GM18873 (cell line): ENCODE results near the gene OTULINL.
"Not testable (repeated sequence)": the region's sequence is repeated elsewhere in the genome, so short reads cannot be mapped to it uniquely, and the experiment has no call there.

Source experiments
- ATAC-seq: cut with Tn5 transposase; IDR thresholded peaks from one replicate; pipeline ENCODE4 v1.9.1; 2021; ENCODE audit warnings: mild to moderate bottlenecking, moderate library complexity, moderate number of reproducible peaks; ENCODE audit not compliant: unreplicated experiment, low FRiP score

OTULINL gene

GRCh38 chr5:14581106-14581890 is at the start of gene OTULINL:
OTULINL (plus strand) TSS chr5:14581792; CDS start chr5:14581895, 103 bp downstream.
- ATAC-seq = peak; percentile 86

- no peak for ATAC-seq
Measured at GRCh38 chr5:14532180-14532579, 49.4 kb upstream of the OTULINL start.

DNA sequence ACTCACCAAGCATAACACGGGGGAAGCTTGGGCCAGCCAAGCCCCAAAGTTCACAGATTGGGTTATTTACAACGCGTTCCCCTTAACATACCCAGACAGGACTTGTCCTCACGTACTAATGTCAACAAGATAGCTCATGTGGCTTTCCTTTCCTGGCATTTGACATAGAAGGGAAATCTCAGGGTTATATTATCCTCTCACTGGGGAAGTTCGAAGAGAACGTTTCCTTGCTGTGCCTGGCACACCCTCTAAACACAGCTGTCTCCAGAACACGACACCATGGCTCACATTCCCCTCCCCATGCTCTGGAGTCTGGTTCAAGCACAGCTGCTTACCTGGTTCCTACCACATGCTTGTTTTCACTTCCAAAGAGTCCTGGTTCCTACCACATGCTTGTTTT is 46.8 kb upstream of the OTULINL start:
- no peak for ATAC-seq

GRCh38 chr5:14545308-14545707 is 36.3 kb upstream of the OTULINL start:
- no peak for ATAC-seq

- no peak for ATAC-seq
Measured at GRCh38 chr5:14545862-14546261, 35.7 kb upstream of the OTULINL start.

- ATAC-seq = no peak
Measured at GRCh38 chr5:14547666-14548065, 33.9 kb upstream of the OTULINL start.

DNA sequence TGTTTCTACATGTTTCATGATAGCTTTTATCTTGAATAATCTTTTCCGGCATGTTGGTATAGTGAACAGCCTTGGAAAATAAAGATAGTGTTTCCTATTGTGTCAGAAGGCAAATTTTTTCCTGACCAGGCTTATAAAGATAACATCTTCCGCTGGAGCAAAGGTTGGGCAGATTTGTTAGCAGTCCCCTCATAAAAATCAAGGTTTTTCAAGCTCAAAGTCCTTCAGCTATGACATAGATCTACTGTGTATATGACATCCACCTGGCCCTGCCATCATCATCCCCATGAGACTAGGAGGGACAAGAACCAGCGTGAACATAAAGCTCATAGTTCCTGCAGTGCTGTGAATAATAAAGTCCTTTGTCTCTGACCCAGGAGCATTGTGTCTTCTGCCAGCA is 30.4 kb upstream of the OTULINL start:
- no peak for ATAC-seq

GRCh38 chr5:14552017-14552416 is 29.6 kb upstream of the OTULINL start:
- no peak for ATAC-seq

DNA sequence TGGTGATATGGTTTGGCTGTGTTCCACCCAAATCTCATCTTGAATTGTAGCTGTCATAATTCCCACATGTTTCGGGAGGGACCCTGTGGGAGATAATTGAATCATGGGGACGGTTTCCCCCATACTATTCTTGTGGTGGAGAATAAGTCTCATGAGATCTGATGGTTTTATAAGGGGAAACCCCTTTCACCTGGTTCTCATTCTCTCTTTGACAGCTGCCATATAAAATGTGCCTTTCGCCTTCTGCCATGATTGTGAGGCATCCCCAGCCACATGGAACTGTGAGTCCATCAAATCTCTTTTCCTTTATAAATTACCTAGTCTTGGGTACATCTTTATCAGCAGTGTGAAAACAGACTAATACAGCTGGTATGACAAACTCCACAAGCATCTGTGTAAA is 27.3 kb upstream of the OTULINL start:
- ATAC-seq = not testable (repeated sequence)

GRCh38 chr5:14556015-14556414 is 25.6 kb upstream of the OTULINL start:
- ATAC-seq = no peak

DNA sequence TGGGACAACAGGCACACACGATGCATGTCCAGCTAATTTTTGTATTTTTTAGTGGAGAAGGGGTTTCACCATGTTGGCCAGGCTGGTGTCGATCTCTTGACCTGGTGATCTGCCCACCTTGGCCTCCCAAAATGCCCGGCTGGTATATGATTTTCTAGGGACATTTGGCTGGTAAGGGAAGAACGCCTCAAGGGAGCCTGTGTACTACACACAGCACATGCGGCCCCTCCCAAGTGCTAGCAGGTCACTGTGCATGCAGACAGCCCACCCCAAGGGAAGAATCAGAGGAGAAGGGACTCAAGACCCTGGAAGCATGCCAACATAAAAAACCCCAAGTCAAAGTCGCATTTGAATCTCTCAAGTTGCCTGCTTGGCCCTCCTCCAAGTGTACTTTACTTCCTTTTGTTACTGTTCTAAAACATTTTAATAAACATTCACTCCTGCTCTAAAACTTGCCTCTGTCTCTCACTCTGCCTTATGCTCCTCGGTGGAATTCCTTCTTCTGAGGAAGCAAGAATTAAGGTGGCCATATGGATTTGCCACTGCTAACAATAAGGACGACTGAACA is 24.3 kb upstream of the OTULINL start:
- ATAC-seq = no peak

GRCh38 chr5:14557791-14558415 is 23.7 kb upstream of the OTULINL start:
- no peak for ATAC-seq

- no peak for ATAC-seq
Measured at GRCh38 chr5:14560091-14560595, 21.4 kb upstream of the OTULINL start.

DNA sequence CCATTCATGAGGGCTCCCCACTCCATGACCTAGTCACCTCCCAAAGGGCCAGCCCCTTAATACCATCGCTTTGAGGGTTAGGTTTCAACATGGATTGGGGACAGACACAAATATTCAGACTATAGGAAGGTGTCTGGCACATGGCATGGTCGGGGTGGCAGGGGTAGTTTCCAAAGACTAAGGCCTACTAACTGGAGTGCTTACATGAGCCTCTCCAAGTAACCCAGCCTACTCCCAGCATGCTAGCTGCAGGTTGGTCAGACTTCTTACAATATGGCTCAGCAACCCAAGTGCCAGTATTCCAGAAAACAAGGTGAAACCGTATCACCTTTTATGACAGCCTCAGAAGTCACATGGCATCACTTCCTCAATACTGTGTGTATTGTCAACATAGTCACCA is 19.9 kb upstream of the OTULINL start:
- ATAC-seq = no peak

DNA sequence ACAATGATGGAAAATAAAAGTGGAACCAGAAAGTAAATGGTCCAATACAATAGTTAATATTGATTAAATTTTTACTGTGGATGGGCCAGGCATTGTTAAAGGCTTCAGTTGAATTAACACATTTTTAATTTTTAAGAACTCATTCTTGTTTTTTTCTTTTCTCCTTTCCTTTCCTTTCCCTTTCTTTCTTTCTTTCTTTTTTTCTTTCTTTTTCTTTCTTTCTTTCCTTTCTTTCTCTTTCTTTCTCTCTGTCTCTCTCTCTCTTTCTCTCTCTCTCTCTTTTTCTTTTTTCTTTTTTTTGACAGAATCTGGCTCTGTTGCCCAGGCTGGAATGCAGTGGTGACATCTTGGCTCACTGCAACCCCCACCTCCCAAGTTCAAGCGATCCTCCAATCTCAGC is 13.3 kb upstream of the OTULINL start:
- no peak for ATAC-seq

GRCh38 chr5:14569948-14570691 is 11.5 kb upstream of the OTULINL start:
- no peak for ATAC-seq

- no peak for ATAC-seq
Measured at GRCh38 chr5:14571901-14572300, 9.7 kb upstream of the OTULINL start.

- ATAC-seq = no peak
Measured at GRCh38 chr5:14572385-14572784, 9.2 kb upstream of the OTULINL start.

DNA sequence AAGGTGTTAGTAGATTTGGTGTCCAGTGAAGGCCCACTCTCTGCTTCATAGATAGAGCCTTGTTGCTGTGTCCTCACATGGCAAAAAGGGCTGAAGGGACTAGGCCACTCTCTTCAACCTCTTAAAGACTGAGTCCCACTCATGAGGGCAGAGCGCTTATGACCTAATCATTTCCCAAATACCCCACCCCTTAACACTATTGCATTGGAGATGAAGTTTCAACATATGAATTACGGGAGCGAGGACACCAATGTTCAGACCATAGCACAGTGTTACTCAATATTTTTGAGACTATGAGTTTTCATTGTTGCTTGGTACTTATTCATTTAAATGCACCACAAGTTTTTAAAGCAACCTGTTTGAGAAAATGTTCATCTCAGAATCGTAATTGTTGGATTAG is 8.8 kb upstream of the OTULINL start:
- no peak for ATAC-seq

DNA sequence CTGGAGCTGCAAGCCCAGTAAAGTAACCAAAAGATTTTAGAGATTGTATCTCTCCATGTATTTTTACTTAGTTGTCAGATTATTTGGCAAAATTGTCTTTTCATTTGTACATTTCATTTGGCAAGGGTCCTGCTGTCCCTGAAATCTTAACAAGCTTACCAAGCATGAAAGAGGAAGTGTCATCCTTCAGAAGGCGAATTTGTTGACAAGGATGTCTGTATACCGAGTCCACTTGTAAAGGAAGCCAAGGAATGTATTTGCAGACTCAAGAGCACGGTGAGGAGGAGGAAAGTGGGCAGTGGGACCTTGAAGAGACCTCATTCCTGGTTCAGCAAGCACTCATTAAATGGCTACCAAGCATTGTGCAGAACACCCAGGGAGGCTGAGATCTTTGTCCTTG is 7.5 kb upstream of the OTULINL start:
- ATAC-seq = no peak
